Effector CD4-positive, alpha-beta T cell (primary cell): ENCODE measurements around the gene GALNTL6.
"Not testable (repeated sequence)": the region's sequence is repeated elsewhere in the genome, so short reads cannot be mapped to it uniquely, and the experiment has no call there.

Experiments
- DNase-seq: peaks from one replicate; pipeline ENCODE4 v3.0.0-alpha.2; 2020

Gene GALNTL6

GRCh38 chr4:172895699-172896098 lies 1082.5 kb downstream of the GALNTL6 start:
- DNase-seq, result no peak

- DNase-seq, result no peak
Measured at GRCh38 chr4:172897046-172897445, 1083.8 kb downstream of the GALNTL6 start.

GRCh38 chr4:172898715-172899114 lies 1085.5 kb downstream of the GALNTL6 start:
- no peak for DNase-seq

GRCh38 chr4:172899861-172900260 lies 1086.7 kb downstream of the GALNTL6 start:
- no peak for DNase-seq

GRCh38 chr4:172900900-172901299 lies 1087.7 kb downstream of the GALNTL6 start:
- DNase-seq, result no peak

GRCh38 chr4:172912468-172912867 lies 1099.3 kb downstream of the GALNTL6 start:
- DNase-seq, result not testable (repeated sequence)

- not testable (repeated sequence) for DNase-seq
Measured at GRCh38 chr4:172917403-172917802, 1104.2 kb downstream of the GALNTL6 start.

- DNase-seq, result no peak
Measured at GRCh38 chr4:172919269-172919668, 1106.1 kb downstream of the GALNTL6 start.

- no peak for DNase-seq
Measured at GRCh38 chr4:172927096-172927814, 1114.1 kb downstream of the GALNTL6 start.

GRCh38 chr4:172928347-172928746 lies 1115.1 kb downstream of the GALNTL6 start:
- no peak for DNase-seq

GRCh38 chr4:172938072-172938829 lies 1125.0 kb downstream of the GALNTL6 start:
- DNase-seq, result no peak

- DNase-seq, result no peak
Measured at GRCh38 chr4:172938870-172939269, 1125.7 kb downstream of the GALNTL6 start.

GRCh38 chr4:172942840-172943239 lies 1129.6 kb downstream of the GALNTL6 start:
- no peak for DNase-seq

GRCh38 chr4:172945611-172946010 lies 1132.4 kb downstream of the GALNTL6 start:
- DNase-seq, result no peak

GRCh38 chr4:172946503-172946902 lies 1133.3 kb downstream of the GALNTL6 start:
- DNase-seq, result no peak

GRCh38 chr4:172947594-172947993 lies 1134.4 kb downstream of the GALNTL6 start:
- no peak for DNase-seq

GRCh38 chr4:172950990-172951389 lies 1137.8 kb downstream of the GALNTL6 start:
- no peak for DNase-seq

- no peak for DNase-seq
Measured at GRCh38 chr4:172951679-172952451, 1138.7 kb downstream of the GALNTL6 start.

- DNase-seq, result no peak
Measured at GRCh38 chr4:172953896-172954568, 1140.8 kb downstream of the GALNTL6 start.

- not testable (repeated sequence) for DNase-seq
Measured at GRCh38 chr4:172956340-172956739, 1143.1 kb downstream of the GALNTL6 start.

GRCh38 chr4:172957216-172957615 lies 1144.0 kb downstream of the GALNTL6 start:
- DNase-seq, result no peak

GRCh38 chr4:172962564-172963353 lies 1149.6 kb downstream of the GALNTL6 start:
- DNase-seq, result no peak
